HT-29 (cell line): ENCODE results near the gene ROS1. TPM values are rescaled to one million over a fixed set of nuclear protein-coding genes. Genes with fewer than 3 reads are reported as not detected.
"Not testable (repeated sequence)": the region's sequence is repeated elsewhere in the genome, so short reads cannot be mapped to it uniquely, and the experiment has no call there.

Experiments used
- DNase-seq: peaks from one replicate; pipeline ENCODE4 v3.0.0-alpha.2; 2015; ENCODE audit warnings: low spot score
- small RNA-seq: library from RNA; depleted of rRNA; stranded (forward); fragments of <200 nt; gene quantifications from one replicate; pipeline ENCODE3, GENCODE V24; 2014
- total RNA-seq: library from RNA; depleted of rRNA; stranded (reverse); fragments of >200 nt; shearing (Covaris generic); gene quantifications from 2 replicates; pipeline ENCODE4 v1.2.3, GENCODE V29; 2014; rRNA removed

Gene ROS1
- total RNA-seq, 1 experiment from 2014 or later, result not detected

GRCh38 chr6:117267766-117268534 is 157.8 kb downstream of the ROS1 start:
- no peak for DNase-seq

- DNase-seq, result no peak
Measured at GRCh38 chr6:117267054-117267347, 158.7 kb downstream of the ROS1 start.

GRCh38 chr6:117266257-117267053 is 159.3 kb downstream of the ROS1 start:
- no peak for DNase-seq

GRCh38 chr6:117265410-117266256 is 160.1 kb downstream of the ROS1 start, which contains the start of gene VGLL2:
Gene VGLL2, plus strand, starts transcription at chr6:117265558. Its CDS starts 206 bp downstream, at chr6:117265764.
- DNase-seq, result no peak

GRCh38 chr6:117264692-117265409 is 160.9 kb downstream of the ROS1 start:
- DNase-seq, result no peak

- DNase-seq, result no peak
Measured at GRCh38 chr6:117264369-117264691, 161.4 kb downstream of the ROS1 start.

- DNase-seq, result no peak
Measured at GRCh38 chr6:117263353-117263927, 162.3 kb downstream of the ROS1 start.

GRCh38 chr6:117262799-117263198 is 162.9 kb downstream of the ROS1 start:
- DNase-seq, result no peak

- DNase-seq, result no peak
Measured at GRCh38 chr6:117253785-117254184, 172.0 kb downstream of the ROS1 start.

GRCh38 chr6:117244979-117245378 is 180.8 kb downstream of the ROS1 start:
- not testable (repeated sequence) for DNase-seq

- DNase-seq, result not testable (repeated sequence)
Measured at GRCh38 chr6:117244571-117244970, 181.2 kb downstream of the ROS1 start.

Small RNAs within 50 kb of the gene (small RNA-seq; reads per million reads assigned to genes)
- gene RN7SKP18 (not detected), gene RNU6-253P (not detected)

Other genes starting within 250 kb of the ROS1 start
- not detected in 2 replicates for gene VGLL2, start 160.4 kb downstream of the ROS1 start, total RNA-seq
- gene DCBLD1, start 56.7 kb upstream of the ROS1 start, total RNA-seq, result 18.8 and 24.4 TPM in 2 replicates
- 8.2 and 9.5 TPM in 2 replicates for gene GOPC, start 176.6 kb upstream of the ROS1 start, total RNA-seq
- gene NUS1, start 249.5 kb upstream of the ROS1 start, total RNA-seq, result 8.6 TPM in 2 replicates